ENCODE results near the gene TGM6.
A peak's percentile ranks its signal among the peaks of the same experiment; 100 is the strongest.

The TGM6 gene

GRCh38 chr20:2364044-2364443 lies 16.7 kb upstream of the TGM6 start:
- DNase-seq (ENCODE audit: low spot score) = no peak

DNA sequence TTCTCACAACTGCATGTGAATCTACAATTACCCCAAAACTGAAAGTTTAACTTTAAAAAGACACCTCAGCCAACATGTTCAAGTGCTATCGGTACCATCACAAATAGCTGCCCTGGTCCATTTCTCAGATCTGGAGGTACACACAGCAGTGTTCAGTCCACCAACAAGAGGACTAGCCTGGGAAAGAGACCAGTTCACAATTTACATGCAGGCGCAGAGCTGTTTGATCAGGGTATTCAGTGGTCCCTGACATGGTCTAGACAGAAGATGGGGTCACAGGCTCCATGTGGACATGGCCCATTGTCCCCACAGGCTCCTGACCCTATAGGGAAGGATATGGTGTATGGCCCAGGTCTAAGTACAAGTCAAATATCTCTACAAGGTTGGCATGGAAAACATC lies 15.6 kb upstream of the TGM6 start:
- DNase-seq (ENCODE audit: low spot score) = no peak

DNA sequence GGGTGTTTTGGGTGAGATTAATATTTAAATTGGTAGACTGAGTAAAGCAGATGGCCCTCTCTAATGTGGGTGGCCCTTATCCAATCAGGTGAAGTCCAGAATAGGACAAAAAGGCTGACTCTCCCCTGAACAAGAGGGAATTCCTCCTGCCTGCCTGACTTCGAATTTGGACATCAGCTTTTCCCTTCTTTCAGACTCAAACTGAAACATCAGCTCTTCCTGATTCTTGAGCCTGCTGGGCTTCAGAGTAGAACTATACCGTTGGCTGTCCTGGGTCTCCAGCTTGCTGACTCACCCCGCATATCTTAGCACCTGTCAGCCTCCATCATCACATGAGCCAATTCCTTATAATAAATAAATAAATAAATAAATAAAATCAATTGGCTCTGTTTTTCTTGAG lies 15.0 kb upstream of the TGM6 start:
- DNase-seq (ENCODE audit: low spot score) = peak; percentile 8

- no peak for DNase-seq (ENCODE audit: low spot score)
Observed at GRCh38 chr20:2368621-2369020, 12.1 kb upstream of the TGM6 start.

DNA sequence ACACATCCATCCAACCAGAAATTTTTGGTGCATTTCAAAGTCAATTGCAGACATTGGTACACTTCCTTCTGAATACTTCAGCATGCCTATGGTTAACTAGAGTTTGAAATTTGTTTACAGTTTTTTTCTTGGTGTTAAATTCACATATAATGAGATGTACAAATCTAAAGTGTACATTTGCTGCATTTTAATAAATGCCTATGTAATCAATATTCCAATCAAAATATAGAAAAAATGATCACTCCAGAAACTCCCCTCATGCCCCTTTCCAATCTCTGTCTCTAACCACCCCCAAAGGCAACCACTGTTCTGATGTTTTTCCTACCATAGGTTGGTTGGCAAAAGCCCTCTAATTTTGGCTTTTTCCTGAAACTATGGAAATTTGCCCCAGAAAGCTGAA lies 7.6 kb upstream of the TGM6 start:
- no peak for DNase-seq (ENCODE audit: low spot score)

DNA sequence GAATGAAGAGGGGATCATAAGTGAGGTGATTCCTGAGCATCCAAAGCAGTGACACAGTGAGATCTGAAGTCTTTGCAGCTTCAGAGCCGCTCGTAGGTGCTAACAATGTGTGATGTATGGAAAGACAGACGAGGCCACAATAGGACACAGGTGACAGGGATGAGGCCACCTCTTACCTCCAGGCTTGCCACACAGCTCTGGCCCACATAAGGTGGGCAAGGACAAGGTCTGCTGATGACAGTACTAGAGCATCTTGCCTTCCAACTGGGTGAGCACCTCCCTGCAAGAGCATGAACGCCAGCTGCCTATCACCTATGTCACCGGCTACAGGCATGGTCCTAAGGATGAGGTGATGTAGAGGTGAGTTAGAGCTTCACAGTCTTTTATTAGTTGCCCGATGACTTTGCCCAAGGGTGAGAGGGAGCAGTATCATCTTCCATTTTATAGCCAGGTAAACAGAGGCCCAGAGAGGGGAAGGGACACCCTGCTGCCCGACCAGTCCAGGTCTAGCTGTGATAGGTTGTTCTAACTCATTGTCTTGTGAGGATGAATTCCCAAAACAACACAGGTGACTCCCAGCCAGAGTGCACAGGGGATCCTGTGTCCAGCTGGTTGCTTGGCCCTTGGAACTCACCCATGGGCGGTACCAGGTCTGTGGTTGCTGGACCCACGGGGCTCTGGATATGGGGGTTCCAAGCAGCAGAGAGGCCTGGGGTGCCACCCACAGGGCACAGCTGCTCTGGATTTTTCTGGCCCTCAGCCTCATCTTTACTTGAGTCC lies 6.2 kb upstream of the TGM6 start:
- no peak for DNase-seq (ENCODE audit: low spot score)

DNA sequence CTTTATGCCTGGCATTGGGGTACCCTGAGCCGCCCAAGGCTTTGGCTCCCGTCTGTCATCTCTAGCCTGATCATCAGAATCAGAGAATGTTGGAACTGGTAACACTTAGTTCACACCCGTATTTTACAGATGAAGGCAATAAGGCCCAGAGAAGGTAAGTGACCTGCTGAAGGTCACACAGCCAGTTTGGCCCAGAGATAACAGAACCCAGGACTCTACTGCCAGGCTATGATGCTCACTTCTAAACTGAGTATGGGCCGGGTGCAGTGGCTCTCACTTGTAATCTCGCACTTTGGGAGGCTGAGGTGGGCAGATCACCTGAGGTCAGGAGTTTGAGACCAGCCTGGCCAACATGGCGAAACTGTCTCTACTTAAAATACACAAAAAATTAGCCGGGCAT lies 1.8 kb upstream of the TGM6 start:
- no peak for DNase-seq (ENCODE audit: low spot score)

- DNase-seq (ENCODE audit: low spot score) = peak; percentile 83
Observed at GRCh38 chr20:2379511-2380229, 1.0 kb upstream of the TGM6 start.

- DNase-seq (ENCODE audit: low spot score) = no peak
Observed at GRCh38 chr20:2381303-2381702, 602 bp downstream of the TGM6 start.

- DNase-seq (ENCODE audit: low spot score) = no peak
Observed at GRCh38 chr20:2382833-2383232, 2.1 kb downstream of the TGM6 start.

DNA sequence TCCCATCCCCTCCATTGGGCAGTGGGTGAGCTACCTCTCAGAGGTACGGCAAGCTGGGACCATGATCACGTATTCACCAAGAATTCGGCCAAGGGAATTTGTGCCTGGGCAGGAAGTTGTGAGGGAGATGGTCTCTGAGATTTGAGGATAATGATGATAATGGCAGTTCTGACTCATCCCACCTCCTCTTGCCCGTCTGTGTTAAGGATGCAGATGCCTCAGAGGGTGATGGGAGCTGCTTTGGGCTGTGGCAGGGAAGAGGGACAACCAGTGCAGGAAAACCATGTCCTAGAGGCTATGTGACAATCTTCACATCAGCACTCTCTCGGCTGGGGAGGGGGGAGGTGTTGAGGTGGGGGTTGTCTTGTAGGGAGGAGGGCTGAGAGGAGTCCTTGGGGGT lies 4.3 kb downstream of the TGM6 start:
- no peak for DNase-seq (ENCODE audit: low spot score)

GRCh38 chr20:2385496-2385895 lies 4.8 kb downstream of the TGM6 start:
- DNase-seq (ENCODE audit: low spot score) = no peak

- DNase-seq (ENCODE audit: low spot score) = peak; percentile 47
Observed at GRCh38 chr20:2386516-2387179, 5.9 kb downstream of the TGM6 start.

DNA sequence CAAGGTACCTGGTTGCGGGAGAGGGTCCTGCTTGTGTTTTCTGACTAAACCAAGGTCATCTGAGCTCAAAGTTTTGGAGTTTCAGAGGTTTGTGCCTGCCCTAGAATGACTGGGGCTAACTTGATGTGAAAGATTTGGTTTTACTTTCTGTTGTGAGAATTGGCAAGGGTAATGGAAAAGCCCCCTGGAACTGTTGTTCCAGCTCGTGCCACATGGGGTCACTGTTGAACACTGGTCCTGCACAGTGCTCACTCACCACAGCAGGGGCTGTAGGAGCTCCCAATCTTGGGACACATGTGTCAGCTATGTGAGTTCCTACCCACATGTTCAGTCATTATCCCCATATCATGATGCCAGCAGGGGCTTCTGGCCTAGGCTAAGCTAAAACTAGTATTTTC lies 6.5 kb downstream of the TGM6 start:
- peak; percentile 39 for DNase-seq (ENCODE audit: low spot score)

DNA sequence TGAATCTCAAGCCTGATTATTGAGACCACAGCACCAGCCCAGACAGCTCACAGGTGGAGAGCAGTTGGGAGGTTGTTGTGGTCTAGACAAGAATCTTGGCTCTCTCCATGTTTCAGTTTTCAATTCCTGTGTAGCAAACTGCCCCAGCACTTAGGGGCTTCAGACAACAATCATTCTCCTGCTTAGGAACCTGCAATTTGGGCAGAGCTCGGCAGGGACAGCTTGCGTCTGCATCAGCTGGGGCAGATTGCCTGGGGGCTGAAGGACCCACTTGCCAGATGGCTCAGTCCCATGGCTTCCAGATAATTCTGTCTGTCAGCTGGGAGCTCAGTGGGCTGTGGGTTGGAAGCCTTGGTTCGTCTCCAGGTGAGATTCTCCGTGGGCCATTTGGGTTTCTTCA lies 6.9 kb downstream of the TGM6 start:
- no peak for DNase-seq (ENCODE audit: low spot score)

DNA sequence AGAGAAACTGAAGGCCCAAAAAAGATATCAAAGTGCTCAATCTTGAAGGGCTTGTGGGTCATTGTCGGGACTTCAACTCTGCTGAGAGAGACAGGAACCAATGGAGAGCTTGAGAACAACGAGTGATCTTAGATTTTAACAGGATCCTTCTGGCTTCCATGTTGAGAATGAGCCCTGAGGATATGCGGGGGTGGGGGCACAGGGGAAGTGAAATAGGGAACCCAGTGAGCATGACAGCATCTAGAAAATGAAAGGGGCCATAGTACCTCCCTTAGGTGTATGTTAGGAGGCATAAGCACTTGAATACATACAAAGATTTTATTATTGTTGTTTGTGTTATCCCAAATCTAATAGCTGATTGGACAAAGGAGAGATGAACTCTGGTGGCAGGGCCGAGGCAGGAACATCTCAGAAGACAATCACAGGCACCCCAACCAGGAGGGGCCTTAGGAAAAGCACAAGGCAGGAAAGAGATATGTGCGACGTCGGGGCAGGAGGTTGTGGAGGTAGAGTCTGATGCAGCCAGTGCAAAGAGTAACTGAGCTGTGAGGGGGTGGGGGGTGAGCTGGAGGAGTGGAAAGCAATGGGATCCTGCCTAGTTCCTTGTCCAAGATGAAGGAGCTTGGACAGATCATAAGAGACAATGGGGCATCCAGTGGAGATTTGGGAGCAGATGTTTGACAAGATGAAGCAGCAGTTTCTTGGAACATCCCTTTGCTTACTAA lies 10.4 kb downstream of the TGM6 start:
- DNase-seq (ENCODE audit: low spot score) = no peak

DNA sequence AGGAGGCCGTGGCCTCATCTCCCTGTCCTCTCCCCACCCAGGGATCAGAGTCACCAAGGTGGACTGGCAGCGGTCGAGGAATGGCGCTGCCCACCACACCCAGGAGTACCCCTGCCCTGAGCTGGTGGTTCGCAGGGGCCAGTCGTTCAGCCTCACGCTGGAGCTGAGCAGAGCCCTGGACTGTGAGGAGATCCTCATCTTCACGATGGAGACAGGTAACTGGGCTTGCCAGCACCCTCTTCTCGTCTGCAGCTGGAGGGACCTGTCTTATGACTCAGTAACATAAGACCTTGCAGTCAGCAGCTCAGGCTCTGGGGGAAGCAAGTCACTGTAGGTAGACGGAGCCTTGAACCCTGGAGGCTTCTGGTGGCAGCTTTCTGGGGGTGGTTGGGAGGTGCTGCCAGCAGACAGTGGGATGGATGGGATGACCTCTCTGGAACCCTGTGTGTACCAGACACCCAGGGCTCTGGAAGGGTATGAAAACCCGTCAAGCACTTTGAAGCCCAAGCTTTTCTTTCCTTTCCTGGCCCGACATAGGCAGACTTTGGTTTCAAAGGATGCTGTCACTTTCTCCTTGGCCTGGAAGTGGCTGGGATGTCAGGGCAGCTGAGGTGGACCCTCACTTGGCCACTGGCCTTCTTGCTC lies 13.8 kb downstream of the TGM6 start:
- DNase-seq (ENCODE audit: low spot score) = no peak

DNA sequence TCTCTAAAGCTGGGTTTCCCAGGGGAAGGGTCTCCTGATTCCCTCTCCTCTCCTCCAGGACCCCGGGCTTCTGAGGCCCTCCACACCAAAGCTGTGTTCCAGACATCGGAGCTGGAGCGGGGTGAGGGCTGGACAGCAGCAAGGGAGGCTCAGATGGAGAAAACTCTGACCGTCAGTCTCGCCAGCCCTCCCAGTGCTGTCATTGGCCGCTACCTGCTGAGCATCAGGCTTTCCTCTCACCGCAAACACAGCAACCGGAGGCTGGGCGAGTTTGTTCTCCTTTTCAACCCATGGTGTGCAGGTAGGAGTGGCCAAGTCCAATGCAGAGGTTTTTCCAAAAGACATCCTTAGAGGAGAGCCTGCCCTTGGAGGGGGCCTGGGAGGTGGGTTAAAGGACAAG lies 14.4 kb downstream of the TGM6 start:
- DNase-seq (ENCODE audit: low spot score) = no peak

DNA sequence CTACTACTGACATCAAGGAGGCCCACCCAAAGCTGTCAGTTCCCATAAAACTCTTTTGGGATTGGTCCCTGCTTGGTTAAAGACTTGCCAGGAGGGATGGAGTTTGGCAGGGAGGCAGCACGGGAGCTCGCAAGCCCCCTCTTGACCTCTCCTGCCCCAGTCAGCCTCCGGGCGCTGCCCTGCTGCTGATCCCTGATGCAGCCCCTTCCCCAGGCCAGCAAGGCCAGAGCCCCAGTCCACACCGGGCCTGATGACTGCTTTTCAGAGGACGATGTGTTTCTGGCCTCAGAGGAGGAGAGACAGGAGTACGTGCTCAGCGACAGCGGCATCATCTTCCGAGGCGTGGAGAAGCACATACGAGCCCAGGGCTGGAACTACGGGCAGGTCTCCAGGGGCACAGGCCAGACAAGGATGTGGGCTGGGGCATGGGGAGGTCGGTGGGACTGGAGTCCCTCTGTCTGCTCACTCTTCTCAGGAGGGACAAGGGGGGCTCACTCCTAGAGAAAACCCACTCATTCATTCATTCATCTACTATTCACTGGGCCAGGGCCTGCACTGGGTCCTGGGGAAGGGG lies 15.6 kb downstream of the TGM6 start:
- DNase-seq (ENCODE audit: low spot score) = no peak

DNA sequence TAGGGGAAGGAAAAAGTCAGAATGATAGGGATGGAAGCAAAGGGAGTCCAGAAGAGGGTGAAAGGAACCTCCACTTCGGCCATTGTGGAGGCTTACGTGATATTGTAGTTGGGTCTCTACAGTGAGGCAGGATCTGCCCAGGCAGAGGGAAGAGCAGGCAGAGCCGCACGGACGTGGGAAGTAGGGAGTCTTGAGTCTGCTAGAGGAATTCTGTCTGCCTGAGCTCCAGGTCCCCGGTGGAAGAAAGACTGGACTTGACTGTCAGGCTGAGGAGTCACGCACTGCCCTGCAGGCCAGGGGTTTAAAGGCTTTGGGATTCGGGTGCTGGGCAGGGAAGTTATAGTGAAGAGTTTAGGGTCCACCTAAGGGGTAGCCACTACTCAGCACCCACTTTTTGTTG lies 16.4 kb downstream of the TGM6 start:
- DNase-seq (ENCODE audit: low spot score) = no peak

DNA sequence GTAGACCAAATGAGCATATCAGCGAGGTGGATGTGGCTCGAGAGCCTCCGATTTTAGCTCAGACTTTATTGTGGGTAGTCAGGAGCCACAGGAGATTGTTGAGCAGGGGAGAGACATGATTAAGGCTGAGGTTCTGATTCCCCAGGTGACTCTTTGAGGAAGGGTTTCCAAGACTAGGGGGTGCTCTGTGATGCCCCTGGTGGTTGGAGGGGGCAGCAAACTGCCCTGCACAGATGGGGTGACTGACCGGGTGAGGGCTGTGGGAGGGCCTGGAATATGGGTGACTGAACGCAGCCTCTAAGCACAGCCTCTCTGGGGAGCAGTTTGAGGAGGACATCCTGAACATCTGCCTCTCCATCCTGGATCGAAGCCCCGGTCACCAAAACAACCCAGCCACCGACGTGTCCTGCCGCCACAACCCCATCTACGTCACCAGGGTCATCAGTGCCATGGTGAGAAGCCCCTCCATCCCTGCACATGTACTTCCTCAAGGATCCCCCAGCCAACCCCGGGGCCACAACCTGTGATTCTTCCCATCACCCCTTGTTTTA lies 17.0 kb downstream of the TGM6 start:
- DNase-seq (ENCODE audit: low spot score) = no peak

Measured in SW480 (cell line).